ENCODE measurements around the gene PPP4R4.
"Not testable (repeated sequence)": the region's sequence is repeated elsewhere in the genome, so short reads cannot be mapped to it uniquely, and the experiment has no call there.

PPP4R4 gene

DNA sequence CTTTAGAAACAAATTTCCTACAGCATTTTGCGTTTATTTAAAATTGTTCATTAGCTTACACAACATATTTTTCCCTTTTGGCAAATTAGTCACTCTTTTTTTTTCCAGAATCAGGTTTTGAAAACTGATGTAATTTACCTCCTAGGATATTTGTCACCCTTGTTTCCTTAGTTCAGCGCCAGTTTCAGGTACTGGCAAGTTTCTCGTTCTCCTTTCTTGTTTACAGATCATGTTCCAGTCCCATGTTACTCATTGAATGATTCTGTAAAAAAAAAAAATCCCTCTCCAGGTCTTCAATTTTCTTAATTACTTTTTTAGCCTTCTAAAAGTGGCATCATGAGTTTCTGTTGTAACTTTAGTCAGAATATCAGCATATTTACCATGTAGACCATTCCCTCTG is 2.7 kb downstream of the PPP4R4 start:
- Mint-ChIP-seq H3K9me3 (peaks cover 1% of the 10 kb centered on the region), H3K4me3 (no peak overlapping the region), H3K36me3 (peaks cover 3% of the 10 kb centered on the region), H3K4me1 (peaks cover 16% of the 10 kb centered on the region), H3K27ac (no peak overlapping the region), H3K27me3 (peaks cover 31% of the 10 kb centered on the region)
- no peak for DNase-seq (ENCODE audit: low spot score in 2 of 2)
- ATAC-seq (ENCODE audit: low read depth) = no peak

DNA sequence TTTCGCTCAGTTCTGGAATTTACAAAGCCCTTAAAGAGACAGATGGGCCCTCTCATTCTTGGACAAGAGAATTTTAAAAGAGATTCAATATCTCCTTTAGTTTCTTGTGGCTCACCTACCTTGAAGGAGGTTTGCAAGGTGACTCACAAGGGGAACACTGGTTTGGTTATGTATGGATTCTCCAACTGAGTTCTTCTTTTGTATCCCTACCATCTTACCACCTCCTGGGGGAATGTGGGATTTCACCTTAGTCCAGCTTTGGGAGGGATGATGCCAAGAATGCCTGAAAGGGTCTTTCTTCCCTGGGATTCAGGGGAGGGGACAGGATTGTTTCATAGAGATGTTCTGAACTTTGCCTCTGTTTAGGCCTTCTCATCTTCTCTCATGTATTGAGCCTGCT is 3.7 kb downstream of the PPP4R4 start:
- H3K4me1 Mint-ChIP-seq = peaks cover 16% of the 10 kb centered on the region

DNA sequence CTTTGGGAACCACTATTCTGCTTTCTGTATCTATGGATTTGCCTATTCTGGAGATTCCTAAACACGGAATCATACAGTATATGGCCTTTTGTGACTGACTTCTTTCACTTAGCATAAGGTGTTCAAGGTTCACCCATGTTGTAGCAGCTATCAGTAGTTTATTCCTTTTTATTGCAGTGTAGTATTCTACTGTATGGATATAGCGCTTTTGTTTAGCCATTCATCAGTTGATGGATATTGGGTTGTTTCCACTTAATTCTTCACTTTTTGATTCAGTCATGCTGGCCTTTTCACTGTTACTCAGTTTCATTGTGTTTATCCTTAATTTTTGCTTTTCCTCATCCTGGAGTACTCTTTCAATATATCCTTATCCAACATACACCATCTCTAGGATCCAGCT is 5.1 kb downstream of the PPP4R4 start:
- DNase-seq (ENCODE audit: low spot score in 2 of 2) = no peak
- ATAC-seq (ENCODE audit: low read depth) = no peak
- Mint-ChIP-seq H3K4me1 (peaks cover 16% of the 10 kb centered on the region), H3K27ac (no peak overlapping the region), H3K27me3 (peaks cover 29% of the 10 kb centered on the region), H3K9me3 (peaks cover 1% of the 10 kb centered on the region), H3K4me3 (no peak overlapping the region), H3K36me3 (peaks cover 3% of the 10 kb centered on the region)

More for the DNA sequence above, 3.7 kb downstream of the PPP4R4 start:
- peaks cover 3% of the 10 kb centered on the region for H3K36me3 Mint-ChIP-seq
- peaks cover 31% of the 10 kb centered on the region for H3K27me3 Mint-ChIP-seq
- DNase-seq (ENCODE audit: low spot score in 2 of 2) (no peak), ATAC-seq (ENCODE audit: low read depth) (no peak)
- no peak overlapping the region for H3K27ac Mint-ChIP-seq
- H3K4me3 Mint-ChIP-seq = no peak overlapping the region
- peaks cover 1% of the 10 kb centered on the region for H3K9me3 Mint-ChIP-seq

DNA sequence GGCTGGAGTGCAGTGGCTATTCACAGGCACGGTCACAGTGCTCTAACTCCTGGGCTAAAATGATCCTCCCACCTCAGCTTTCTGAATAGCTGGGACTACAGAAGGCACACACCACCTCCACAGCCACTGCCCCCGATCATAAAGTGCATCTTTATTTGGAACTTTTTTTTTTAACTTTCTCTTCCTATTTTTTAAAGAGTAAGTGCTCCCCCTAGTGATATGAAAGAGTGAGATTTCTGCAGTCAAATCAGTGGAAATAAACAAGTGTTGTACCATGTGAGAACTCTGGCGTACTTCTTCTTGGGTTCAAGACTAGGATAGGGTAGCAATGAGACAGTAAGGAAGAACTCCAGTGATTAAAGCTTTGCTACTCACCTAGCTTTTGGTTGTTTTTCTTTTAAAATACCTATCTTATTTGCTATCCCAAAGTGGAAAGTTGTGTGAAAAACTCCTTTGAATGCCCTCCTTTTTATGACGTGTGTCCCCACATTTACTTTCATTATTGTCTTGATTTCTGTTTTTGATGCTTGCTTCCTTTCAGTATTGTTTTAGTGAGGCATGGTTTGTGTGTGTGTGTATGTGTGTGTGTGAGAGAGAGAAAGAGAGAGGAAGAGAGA is 6.6 kb downstream of the PPP4R4 start:
- no peaks in the 10 kb centered on the region for H3K36me3 Mint-ChIP-seq
- H3K4me3 Mint-ChIP-seq = peak overlapping the region; percentile 6
- H3K4me1 Mint-ChIP-seq = peaks cover 6% of the 10 kb centered on the region
- H3K9me3 Mint-ChIP-seq = peaks cover 1% of the 10 kb centered on the region
- DNase-seq (ENCODE audit: low spot score in 2 of 2) (peak in 1 of 2 donors; percentile 61), ATAC-seq (ENCODE audit: low read depth) (peak; percentile 85)
- H3K27ac Mint-ChIP-seq = peak overlapping the region; percentile 12
- peaks cover 20% of the 10 kb centered on the region for H3K27me3 Mint-ChIP-seq

DNA sequence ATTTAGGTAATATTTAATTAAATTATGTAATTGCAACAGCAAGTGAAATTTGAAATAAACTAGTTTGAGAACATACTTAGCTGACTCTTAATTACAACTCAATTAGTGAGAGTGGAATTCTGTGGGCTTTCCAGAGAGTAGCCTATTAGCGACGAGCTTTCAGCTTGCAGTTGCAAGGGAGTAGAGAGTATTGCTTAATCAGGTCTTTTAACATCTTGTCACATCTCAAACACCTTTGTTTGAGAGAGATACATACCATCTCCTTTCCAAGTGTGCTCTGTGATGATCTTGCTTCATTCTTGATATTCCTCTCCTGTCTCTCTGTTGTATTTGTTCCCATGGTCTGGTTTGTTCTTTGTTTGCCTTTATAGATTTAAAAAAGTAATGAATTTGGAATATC is 7.7 kb downstream of the PPP4R4 start:
- DNase-seq (ENCODE audit: low spot score in 2 of 2) (no peak), ATAC-seq (ENCODE audit: low read depth) (no peak)
- no peaks in the 10 kb centered on the region for H3K36me3 Mint-ChIP-seq
- H3K27me3 Mint-ChIP-seq = peaks cover 15% of the 10 kb centered on the region
- H3K4me3 Mint-ChIP-seq = no peak overlapping the region
- H3K9me3 Mint-ChIP-seq = no peaks in the 10 kb centered on the region
- H3K27ac Mint-ChIP-seq = no peak overlapping the region
- H3K4me1 Mint-ChIP-seq = peaks cover 3% of the 10 kb centered on the region

DNA sequence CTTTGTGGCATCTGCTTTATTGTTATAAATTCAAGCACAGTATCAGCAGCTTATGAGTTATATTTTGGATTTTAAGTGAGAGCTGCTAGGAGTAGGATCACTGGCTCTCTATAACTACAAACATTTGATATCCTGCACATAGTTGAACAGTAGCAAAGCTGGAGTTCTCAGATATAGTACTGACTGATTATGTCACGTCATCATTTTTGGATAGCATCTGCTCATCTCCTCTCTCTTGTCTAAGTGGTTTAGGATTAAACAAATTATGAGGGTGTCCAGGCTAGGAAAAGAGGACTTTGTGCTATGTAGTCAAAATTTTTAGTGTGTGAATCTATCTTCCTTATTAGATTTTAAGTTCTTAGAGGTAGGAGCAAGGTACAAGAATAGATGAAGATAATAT is 18.4 kb downstream of the PPP4R4 start:
- no peak overlapping the region for H3K27ac Mint-ChIP-seq
- no peaks in the 10 kb centered on the region for H3K4me1 Mint-ChIP-seq
- DNase-seq (ENCODE audit: low spot score in 2 of 2) (no peak), ATAC-seq (ENCODE audit: low read depth) (no peak)
- H3K9me3 Mint-ChIP-seq = peaks cover 8% of the 10 kb centered on the region
- H3K4me3 Mint-ChIP-seq = no peak overlapping the region
- H3K36me3 Mint-ChIP-seq = peaks cover 2% of the 10 kb centered on the region
- peaks cover 6% of the 10 kb centered on the region for H3K27me3 Mint-ChIP-seq

DNA sequence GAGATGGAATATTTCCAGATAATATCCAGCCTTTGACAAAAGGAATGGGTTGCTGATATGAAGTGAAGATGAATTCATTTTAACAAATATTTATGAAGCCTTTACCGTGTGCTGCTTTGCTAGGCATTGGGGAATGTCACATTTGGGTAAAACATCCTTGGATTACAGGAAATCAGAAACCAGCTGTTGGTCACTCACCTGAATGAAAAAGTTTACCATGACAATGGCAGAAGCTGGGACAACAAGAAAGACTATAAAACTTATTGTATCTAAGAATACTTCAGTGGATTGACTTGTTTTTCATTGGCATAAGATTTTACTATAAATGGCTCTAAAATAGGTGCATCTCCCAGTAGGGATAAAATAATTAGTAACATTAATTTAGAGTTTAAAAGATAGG is 19.7 kb downstream of the PPP4R4 start:
- DNase-seq (ENCODE audit: low spot score in 2 of 2) (no peak), ATAC-seq (ENCODE audit: low read depth) (no peak)
- no peaks in the 10 kb centered on the region for H3K4me1 Mint-ChIP-seq
- H3K36me3 Mint-ChIP-seq = peaks cover 2% of the 10 kb centered on the region
- H3K4me3 Mint-ChIP-seq = no peak overlapping the region
- peaks cover 4% of the 10 kb centered on the region for H3K27me3 Mint-ChIP-seq
- peaks cover 8% of the 10 kb centered on the region for H3K9me3 Mint-ChIP-seq
- H3K27ac Mint-ChIP-seq = no peak overlapping the region

DNA sequence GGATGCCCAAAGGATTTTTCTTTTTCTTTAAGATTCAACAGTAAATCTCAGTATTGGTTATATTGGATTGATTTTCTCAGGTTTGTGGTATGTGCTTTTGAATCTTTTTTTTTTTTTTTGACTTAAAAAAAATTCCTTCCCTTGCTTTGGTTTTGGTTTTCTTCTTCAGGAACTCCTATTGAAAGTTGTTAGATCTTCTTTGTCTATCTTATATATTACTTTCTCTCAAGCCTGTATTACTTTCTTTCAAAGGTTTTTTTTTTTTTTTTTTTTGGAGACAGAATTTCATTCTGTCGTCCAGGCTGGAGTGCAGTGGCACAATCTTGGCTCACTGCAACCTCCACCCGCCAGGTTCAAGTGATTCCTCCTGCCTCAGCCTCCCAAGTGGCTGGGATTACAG is 21.9 kb downstream of the PPP4R4 start:
- peaks cover 6% of the 10 kb centered on the region for H3K36me3 Mint-ChIP-seq
- peaks cover 14% of the 10 kb centered on the region for H3K9me3 Mint-ChIP-seq
- peaks cover 5% of the 10 kb centered on the region for H3K27me3 Mint-ChIP-seq
- H3K4me1 Mint-ChIP-seq = no peaks in the 10 kb centered on the region
- ATAC-seq (ENCODE audit: low read depth) (no peak), DNase-seq (ENCODE audit: low spot score in 2 of 2) (no peak)
- no peak overlapping the region for H3K27ac Mint-ChIP-seq
- H3K4me3 Mint-ChIP-seq = no peak overlapping the region

DNA sequence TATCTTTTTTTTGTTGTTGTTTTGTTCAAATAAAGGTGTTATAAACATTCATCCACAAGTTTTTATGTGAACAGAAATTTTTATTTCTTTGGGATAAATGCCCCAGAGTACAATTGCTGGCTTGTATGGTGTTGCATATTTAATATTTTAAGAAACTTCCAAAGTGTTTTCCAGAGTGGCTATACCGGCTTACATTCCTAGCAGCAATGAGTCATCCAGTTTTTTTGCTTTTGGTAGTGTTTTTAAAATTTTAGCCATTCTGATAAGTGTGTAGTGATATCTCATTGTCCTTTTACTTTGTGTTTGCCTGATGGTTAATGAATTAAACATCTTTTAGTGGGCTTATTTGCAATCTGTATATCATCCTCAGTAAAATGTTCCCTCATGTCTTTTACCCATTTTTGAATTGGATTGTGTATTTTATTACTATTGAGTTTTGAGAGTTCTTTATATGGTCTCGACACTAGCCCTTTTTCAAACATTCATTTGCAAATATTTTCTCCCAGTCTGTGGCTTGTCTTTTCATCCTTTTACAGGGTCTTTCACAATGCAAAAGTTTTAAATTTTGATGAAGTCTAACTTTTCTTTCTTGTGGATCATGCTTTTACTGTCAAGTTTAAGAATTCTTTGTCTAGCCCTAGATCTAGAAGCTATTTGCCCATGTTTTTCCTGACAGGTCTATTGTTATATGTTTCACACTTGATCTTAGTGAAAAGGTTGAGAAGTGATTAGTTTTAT is 29.5 kb downstream of the PPP4R4 start:
- Mint-ChIP-seq H3K4me3 (no peak overlapping the region), H3K36me3 (peaks cover 5% of the 10 kb centered on the region), H3K27me3 (peaks cover 12% of the 10 kb centered on the region), H3K4me1 (no peaks in the 10 kb centered on the region), H3K27ac (no peak overlapping the region), H3K9me3 (peaks cover 6% of the 10 kb centered on the region)
- ATAC-seq (ENCODE audit: low read depth) = no peak
- DNase-seq (ENCODE audit: low spot score in 2 of 2) = no peak

DNA sequence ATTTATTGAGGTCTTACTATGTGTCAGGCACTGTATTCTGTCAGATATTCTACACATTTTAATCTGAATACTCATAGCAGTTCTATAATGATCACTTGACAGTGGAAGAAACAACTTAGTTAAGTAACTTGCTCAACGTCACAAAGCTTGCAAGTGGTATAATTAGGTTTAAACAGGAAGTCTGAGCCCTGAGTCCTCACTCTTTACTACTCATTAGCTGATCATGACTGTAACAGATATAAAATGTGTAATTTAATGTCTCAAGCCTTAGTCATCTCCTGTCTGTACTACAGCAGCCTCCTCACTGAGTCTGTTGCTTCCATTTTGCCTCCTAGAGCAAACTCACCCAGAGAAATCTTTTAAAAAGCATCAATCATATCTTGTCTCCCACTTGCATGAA is 38.9 kb downstream of the PPP4R4 start:
- no peaks in the 10 kb centered on the region for H3K36me3 Mint-ChIP-seq
- no peak overlapping the region for H3K4me3 Mint-ChIP-seq
- H3K4me1 Mint-ChIP-seq = no peaks in the 10 kb centered on the region
- peaks cover 8% of the 10 kb centered on the region for H3K9me3 Mint-ChIP-seq
- H3K27me3 Mint-ChIP-seq = peaks cover 17% of the 10 kb centered on the region
- ATAC-seq (ENCODE audit: low read depth) (no peak), DNase-seq (ENCODE audit: low spot score in 2 of 2) (no peak)
- H3K27ac Mint-ChIP-seq = no peak overlapping the region

DNA sequence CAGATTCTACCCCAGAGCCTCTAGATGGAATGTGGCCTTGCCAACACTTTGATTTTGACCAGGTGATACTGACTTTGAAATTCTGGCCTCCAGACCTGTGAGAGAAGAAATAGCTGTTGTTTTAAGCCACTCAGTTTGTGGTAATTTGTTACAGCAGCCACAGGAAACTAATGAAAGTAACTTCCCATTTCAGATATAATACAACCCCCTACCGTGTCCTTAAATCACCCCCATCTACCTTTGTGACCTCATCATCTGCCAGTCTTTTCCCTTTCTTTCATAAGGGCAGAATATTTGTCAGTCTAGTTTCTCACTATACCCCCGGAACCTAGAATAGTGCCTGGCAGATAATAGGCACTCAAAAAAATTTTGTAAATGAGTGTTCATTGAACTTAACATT is 39.6 kb downstream of the PPP4R4 start:
- Mint-ChIP-seq H3K4me1 (no peaks in the 10 kb centered on the region), H3K27me3 (peaks cover 19% of the 10 kb centered on the region), H3K4me3 (no peak overlapping the region), H3K9me3 (peaks cover 10% of the 10 kb centered on the region), H3K36me3 (no peaks in the 10 kb centered on the region), H3K27ac (no peak overlapping the region)
- ATAC-seq (ENCODE audit: low read depth) (no peak), DNase-seq (ENCODE audit: low spot score in 2 of 2) (no peak)

DNA sequence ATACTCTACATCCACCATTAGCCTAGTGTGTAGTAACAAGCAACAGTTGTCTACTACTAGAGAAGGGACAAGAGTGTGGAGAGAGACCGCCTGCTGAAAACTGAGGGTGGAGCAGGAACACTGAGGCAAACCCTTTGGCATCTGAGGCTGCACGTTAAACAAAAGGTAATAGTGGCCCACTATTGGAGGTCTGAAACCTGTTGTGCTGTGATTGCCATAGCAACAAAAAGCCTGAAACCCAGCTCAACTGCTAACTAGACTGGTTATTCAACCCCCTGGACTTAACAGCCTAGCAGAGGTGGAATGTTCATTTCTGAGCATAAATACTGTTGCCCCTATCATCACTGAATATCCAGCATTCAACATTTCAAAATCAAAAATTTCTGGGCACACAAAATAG is 43.0 kb downstream of the PPP4R4 start:
- ATAC-seq (ENCODE audit: low read depth) (no peak), DNase-seq (ENCODE audit: low spot score in 2 of 2) (no peak)
- H3K4me1 Mint-ChIP-seq = no peaks in the 10 kb centered on the region
- H3K4me3 Mint-ChIP-seq = no peak overlapping the region
- H3K27ac Mint-ChIP-seq = no peak overlapping the region
- H3K36me3 Mint-ChIP-seq = peaks cover under 1% of the 10 kb centered on the region
- peaks cover 10% of the 10 kb centered on the region for H3K9me3 Mint-ChIP-seq
- peaks cover 14% of the 10 kb centered on the region for H3K27me3 Mint-ChIP-seq

DNA sequence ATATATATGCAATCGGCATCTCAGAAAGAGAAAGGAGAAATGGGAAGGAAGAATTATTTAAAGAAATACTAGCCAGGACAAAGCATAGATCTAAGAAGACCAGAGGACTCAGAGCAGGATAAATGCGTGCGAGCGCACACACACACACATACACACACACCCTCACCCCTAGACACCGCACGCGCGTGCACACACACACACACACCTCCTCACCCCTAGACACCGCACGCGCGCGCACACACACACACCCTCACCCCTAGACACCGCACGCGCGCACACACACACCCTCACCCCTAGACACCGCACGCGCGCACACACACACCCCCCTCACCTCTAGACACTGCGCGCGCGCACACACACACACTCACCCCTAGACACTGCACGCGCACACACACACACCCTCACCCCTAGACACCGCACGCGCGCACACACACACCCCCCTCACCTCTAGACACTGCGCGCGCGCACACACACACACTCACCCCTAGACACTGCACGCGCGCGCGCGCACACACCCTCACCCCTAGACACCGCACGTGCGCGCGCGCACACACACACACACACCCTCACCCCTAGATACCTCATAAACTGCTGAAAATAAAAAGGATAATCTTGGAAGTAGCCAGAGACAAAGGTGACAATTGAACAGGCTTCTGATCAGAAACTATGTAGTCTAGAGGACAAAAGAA is 44.2 kb downstream of the PPP4R4 start:
- H3K4me1 Mint-ChIP-seq; H3K4me3 Mint-ChIP-seq; DNase-seq (ENCODE audit: low spot score in 2 of 2); ATAC-seq (ENCODE audit: low read depth); H3K27ac Mint-ChIP-seq; H3K36me3 Mint-ChIP-seq: not testable (repeated sequence)
- Mint-ChIP-seq H3K9me3 (peaks cover 15% of the 10 kb centered on the region), H3K27me3 (peaks cover 14% of the 10 kb centered on the region)

DNA sequence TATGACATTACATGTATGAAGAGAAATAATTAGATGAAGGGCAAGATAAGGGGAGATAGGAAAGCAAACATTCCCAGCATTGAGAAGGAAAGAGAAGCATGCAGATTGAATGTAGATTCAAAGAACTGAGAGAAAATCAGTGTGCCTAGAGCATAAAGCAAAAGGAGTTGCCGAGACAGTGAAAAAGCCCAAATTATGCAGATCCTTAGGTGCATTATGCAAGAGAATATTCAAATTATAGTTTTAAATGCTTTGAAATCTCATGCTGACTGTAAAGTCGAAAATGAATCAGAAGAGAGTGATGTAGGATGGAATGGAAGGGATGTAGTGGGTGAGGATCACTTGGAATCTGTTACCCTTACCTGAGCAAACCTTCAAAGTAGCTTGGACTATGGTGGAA is 49.9 kb downstream of the PPP4R4 start:
- no peak overlapping the region for H3K4me3 Mint-ChIP-seq
- no peak for ATAC-seq (ENCODE audit: low read depth)
- H3K27me3 Mint-ChIP-seq = peaks cover under 1% of the 10 kb centered on the region
- peak overlapping the region; percentile 0 for H3K27ac Mint-ChIP-seq
- H3K9me3 Mint-ChIP-seq = peaks cover 7% of the 10 kb centered on the region
- DNase-seq (ENCODE audit: low spot score in 2 of 2) = no peak
- H3K4me1 Mint-ChIP-seq = peaks cover 14% of the 10 kb centered on the region
- H3K36me3 Mint-ChIP-seq = peaks cover 3% of the 10 kb centered on the region

All from memory B cell (primary cell).